Activated T-helper 1 cell treated with Interleukin-2 at 50 U/mL for 16 hours (primary cell): Measurements from ENCODE around the gene RETREG2.
A peak's percentile ranks its signal among the peaks of the same experiment; 100 is the strongest.
"Not testable (repeated sequence)": the region's sequence is repeated elsewhere in the genome, so short reads cannot be mapped to it uniquely, and the experiment has no call there.

Experiments
- DNase-seq: peaks from one replicate; pipeline ENCODE4 v3.0.0-alpha.2; 2020; ENCODE audit warnings: low read depth

RETREG2 gene

GRCh38 chr2:219197388-219197787, 19.3 kb downstream of the RETREG2 start:
- DNase-seq: no peak

GRCh38 chr2:219198974-219199373, 20.9 kb downstream of the RETREG2 start:
- no peak for DNase-seq

DNA sequence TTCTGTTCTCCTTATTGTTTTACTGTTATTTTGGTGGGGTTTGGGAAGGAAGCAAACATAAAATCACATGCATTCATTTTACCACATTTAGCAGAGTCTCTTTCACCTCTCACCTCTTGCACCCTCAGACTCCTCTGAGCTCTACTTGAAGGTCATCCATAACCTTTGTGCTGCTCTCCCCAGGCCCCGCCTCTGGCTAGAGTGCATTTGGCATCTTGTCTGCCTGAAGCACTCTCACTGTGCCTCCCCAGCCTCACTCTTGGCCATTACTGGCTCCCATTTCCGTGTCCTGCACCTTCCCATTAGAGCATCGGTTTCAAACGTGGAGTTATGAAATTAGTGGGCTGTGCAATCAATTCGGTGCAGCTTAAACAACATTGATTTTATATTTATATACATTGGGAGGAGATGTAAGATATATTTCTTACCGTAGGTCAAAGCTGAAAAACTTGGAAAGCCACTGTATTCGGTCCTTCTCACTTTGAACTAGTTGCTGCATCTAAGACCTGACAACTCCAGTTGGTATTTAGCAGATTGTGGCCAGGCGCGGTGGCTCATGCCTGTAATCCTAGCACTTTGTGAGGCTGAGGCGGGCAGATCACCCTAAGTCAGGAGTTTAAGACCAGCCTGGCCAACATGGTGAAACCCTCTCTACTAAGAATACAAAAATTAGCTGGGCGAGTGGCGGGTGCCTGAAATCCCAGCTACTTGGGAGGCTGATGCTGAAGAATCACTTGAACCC, 21.6 kb downstream of the RETREG2 start:
- DNase-seq: no peak

DNA sequence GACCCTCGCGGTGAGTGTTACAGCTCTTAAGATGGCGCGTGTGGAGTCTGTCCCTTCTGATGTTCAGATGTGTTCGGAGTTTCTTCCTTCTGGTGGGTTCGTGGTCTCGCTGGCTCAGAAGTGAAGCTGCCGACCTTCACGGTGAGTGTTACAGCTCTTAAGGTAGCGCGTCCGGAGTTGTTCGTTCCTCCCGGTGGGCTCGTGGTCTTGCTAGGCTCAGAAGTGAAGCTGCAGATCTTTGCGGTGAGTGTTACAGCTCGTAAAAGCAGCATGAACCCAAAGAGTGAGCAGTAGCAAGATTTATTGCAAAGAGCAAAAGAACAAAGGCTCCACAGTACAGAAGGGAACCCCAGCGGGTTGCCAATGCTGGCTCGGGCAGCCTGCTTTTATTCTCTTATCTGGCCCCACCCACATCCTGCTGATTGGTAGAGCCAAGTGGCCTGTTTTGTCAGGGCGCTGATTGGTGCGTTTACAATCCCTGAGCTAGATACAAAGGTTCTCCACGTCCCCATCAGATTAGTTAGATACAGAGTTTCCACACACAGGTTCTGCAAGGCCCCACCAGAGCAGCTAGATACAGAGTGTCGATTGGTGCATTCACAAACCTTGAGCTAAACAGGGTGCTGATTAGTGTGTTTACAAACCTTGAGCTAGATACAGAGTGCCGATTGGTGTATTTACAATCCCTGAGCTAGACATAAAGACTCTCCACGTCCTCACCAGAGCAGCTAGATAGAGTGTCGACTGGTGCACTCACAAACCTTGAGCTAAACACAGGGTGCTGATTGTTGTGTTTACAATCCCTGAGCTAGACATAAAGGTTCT, 22.6 kb downstream of the RETREG2 start:
- not testable (repeated sequence) for DNase-seq

GRCh38 chr2:219201331-219201730, 23.3 kb downstream of the RETREG2 start:
- DNase-seq: not testable (repeated sequence)

- DNase-seq: no peak
These were observed 26.5 kb downstream of the RETREG2 start for GRCh38 chr2:219204425-219205164.

DNA sequence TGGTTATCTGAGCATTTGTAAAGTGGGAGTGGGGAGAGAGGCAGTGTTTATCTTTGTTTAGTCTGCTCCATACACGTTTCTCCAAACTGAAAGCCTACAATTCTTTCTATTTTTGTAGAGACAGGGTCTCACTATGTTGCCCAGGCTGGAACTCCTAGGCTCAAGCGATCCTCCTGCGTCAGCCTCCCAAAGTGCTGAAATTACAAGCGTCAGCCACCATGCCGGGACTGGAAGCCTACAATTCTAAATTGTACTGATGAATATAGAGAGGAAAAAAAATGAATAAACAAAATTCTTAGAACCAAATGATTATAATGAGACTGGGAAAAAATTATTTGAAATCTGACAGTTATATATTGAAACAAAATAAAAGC, 27.1 kb downstream of the RETREG2 start:
- DNase-seq: no peak

GRCh38 chr2:219205981-219206327, 27.9 kb downstream of the RETREG2 start:
- DNase-seq: no peak

GRCh38 chr2:219206328-219207133, 28.5 kb downstream of the RETREG2 start, which contains the start of gene ZFAND2B:
TSS of gene ZFAND2B (plus strand) at chr2:219206782. CDS start at chr2:219206988, 206 bp downstream.
- DNase-seq: peak; percentile 95

- no peak for DNase-seq
These were observed 29.2 kb downstream of the RETREG2 start for GRCh38 chr2:219207134-219207883.

DNA sequence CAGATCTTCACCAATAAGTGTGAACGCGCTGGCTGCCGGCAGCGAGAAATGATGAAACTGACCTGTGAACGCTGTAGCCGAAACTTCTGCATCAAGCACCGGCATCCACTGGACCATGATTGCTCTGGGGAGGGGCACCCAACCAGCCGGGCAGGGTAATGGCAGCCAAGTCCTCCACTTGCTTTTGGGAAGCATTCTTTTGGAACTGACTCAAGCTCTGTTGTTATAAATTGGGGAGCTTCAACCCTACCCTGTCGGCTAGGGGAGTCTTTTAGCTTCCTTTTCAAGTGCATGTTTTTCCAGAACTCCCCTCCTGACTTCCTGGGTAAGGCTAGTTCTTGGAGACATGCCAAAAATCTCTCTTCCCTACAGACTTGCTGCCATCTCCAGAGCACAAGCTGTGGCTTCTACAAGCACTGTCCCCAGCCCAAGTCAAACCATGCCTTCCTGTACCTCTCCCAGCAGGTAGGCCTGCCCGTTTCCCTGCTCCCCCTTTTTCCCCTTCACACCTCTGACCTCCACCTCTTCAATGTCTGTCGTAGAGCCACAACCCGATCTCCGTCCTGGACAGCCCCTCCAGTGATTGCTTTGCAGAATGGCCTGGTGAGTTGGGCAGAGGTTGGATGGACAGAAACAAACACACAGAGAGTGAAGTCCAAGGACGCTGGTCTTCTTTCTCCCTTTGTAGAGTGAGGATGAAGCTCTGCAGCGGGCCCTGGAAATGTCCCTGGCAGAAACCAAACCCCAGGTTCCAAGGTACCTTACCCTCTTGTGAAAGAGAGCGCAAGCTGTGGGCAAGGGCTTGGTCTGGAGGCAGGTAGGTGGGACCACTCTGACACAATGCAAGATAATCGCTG, 30.0 kb downstream of the RETREG2 start:
- no peak for DNase-seq

- no peak for DNase-seq
These were observed 31.4 kb downstream of the RETREG2 start for GRCh38 chr2:219209236-219210195.

GRCh38 chr2:219210196-219210885, 32.3 kb downstream of the RETREG2 start:
- DNase-seq: no peak

DNA sequence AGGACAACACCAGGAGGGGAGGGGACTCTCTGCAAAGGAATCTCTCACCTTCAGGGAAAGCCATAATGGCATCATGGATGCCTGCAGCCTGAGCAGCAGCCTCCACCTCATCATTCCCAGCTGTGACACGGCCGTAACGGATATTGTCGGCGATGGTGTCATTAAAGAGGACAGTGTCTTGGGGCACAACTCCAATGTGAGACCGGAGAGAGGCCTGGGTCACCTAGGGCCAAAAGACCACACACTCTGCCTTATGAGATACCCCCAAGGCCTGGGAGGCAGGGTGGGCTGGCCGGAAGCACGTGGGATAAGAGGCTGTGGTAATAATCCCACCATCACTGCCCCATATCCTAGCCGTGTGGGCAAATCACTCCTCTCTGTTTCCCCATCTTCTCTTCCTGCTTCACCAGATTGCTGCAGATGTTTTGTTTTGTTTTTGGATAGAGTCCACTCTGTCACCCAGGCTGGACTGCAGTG, 32.8 kb downstream of the RETREG2 start:
- no peak for DNase-seq

- DNase-seq: no peak
These were observed 34.9 kb downstream of the RETREG2 start for GRCh38 chr2:219213026-219213415.

DNA sequence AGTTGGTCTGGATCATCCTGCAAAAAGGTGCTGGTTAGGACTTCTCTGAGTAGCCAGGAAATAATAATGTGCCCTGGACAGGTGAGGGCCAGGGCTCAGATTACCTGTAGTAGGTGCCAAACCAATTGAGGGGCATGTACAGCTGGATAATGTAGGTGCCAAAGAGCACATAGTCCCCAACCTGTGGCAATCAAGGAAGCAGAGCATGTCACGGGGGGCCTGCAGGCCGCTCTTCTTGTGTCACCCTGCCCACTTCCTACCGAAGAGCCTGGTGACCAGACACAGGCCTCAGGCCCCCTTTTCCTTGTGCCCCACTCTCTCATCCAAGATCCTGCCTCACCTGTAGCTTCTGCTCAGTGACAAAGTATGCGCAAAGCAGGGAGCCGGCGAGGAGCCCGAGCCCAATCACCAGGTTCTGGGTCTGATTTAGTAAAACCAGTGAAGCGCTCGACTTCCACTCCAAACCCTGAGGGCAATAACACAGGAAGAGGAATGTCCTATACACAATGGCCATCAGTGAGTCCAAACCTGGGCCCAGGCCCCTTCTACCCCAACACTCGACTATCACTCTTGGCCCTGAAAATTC, 35.5 kb downstream of the RETREG2 start:
- DNase-seq: no peak

DNA sequence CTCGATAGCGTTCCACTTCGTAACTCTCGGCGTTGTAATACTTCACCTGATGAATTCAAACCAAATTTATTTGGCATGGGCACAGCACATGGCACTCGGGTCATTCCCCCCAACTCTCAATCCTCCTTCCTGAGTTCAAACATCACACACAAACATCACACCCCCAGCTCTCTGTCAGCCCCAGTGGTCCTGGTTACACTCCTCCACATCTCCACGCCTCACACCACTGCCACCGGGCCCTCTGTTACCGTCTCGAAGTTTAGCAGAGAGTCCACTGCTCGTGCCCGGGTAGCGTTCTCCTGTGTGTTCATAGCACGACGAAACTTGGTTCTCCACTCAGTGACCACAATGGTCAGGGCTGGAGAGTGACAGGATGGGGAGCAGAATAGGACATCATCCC, 36.1 kb downstream of the RETREG2 start:
- no peak for DNase-seq

- no peak for DNase-seq
These were observed 36.7 kb downstream of the RETREG2 start for GRCh38 chr2:219214786-219215185.
